OCI-LY7 (cell line): ENCODE results near the gene DMRT3. TPM values are rescaled to one million over a fixed set of nuclear protein-coding genes. Genes with fewer than 3 reads are reported as not detected.
A peak's percentile ranks its signal among the peaks of the same experiment; 100 is the strongest.

ENCODE experiments used
- BruUV-seq: library from RNA; stranded (reverse); fragments of 400-500 nt; replicated peaks from 2 replicates; lab custom pipeline; 2021; lab: Mats Ljungman, UMichigan
- CTCF ChIA-PET: fragments of 300-600 bp; sonication (Branson Sonifier 250); formaldehyde crosslinking; loops from one replicate; lab custom pipeline; 2022; ENCODE audit warnings: antibody characterized with exemption; ENCODE audit not compliant: unreplicated experiment; lab: Charles Lee
- POLR2A ChIA-PET: fragments of 300-600 bp; sonication (Branson Sonifier 250); formaldehyde crosslinking; loops from one replicate; lab custom pipeline; 2022; ENCODE audit warnings: antibody characterized with exemption; lab: Charles Lee
- DNase-seq: peaks from one replicate; pipeline ENCODE4 v3.0.0-alpha.2; 2015; ENCODE audit warnings: low spot score
- H2AFZ ChIP-seq: fragments of 200-600 bp; sonication (generic), shearing (Covaris generic); 2 replicates; pipeline ENCODE4 v1.6.1; 2014; ENCODE audit warnings: mild to moderate bottlenecking, antibody characterized with exemption, low read length, moderate library complexity
- H3K27ac ChIP-seq: fragments of 200-600 bp; sonication (generic); 2 replicates; pipeline ENCODE4 v1.5.1; 2014; ENCODE audit warnings: mixed run types, low read depth, mild to moderate bottlenecking, moderate library complexity, low read length, inconsistent platforms; ENCODE audit not compliant: poor library complexity, severe bottlenecking
- H3K36me3 ChIP-seq: fragments of 200-600 bp; sonication (generic); 2 replicates; pipeline ENCODE4 v1.6.1; 2014; ENCODE audit warnings: mild to moderate bottlenecking, antibody characterized with exemption, low read length, moderate library complexity, mixed read lengths; ENCODE audit not compliant: insufficient read depth
- H3K4me1 ChIP-seq: fragments of 200-600 bp; sonication (generic); 2 replicates; pipeline ENCODE4 v1.5.1; 2014; ENCODE audit warnings: mild to moderate bottlenecking, low read length; ENCODE audit not compliant: insufficient read depth, poor library complexity, severe bottlenecking
- H3K4me2 ChIP-seq: fragments of 200-600 bp; sonication (generic); 2 replicates; pipeline ENCODE4 v1.6.1; 2014; ENCODE audit warnings: mild to moderate bottlenecking, low read length
- H3K4me3 ChIP-seq: fragments of 200-600 bp; sonication (generic); 2 replicates; pipeline ENCODE4 v1.5.1; 2014; ENCODE audit warnings: mild to moderate bottlenecking, low read depth, low read length; ENCODE audit not compliant: poor library complexity, severe bottlenecking
- H3K79me2 ChIP-seq: fragments of 200-600 bp; sonication (generic); 2 replicates; pipeline ENCODE4 v1.6.1; 2016; ENCODE audit warnings: low read depth, mild to moderate bottlenecking, low read length, moderate library complexity, mixed read lengths; ENCODE audit not compliant: insufficient read depth
- H3K9me2 ChIP-seq: fragments of 200-600 bp; sonication (generic); 2 replicates; pipeline ENCODE4 v1.6.1; 2016; ENCODE audit warnings: mild to moderate bottlenecking, low read length, mixed read lengths; ENCODE audit not compliant: insufficient read depth
- H3K9me3 ChIP-seq: fragments of 200-600 bp; sonication (generic); 2 replicates; pipeline ENCODE4 v1.6.1; 2014; ENCODE audit warnings: mild to moderate bottlenecking, mixed run types, low read length, mixed read lengths
- H4K20me1 ChIP-seq: fragments of 200-600 bp; sonication (generic); 2 replicates; pipeline ENCODE4 v1.6.1; 2014; ENCODE audit warnings: mild to moderate bottlenecking, antibody characterized with exemption, low read length, moderate library complexity, mixed read lengths; ENCODE audit not compliant: insufficient read depth
- EZH2phosphoT487 ChIP-seq: fragments of 200-600 bp; sonication (generic); IDR thresholded peaks from 2 replicates; pipeline ENCODE4 v1.6.1; 2018; ENCODE audit warnings: low read depth, borderline replicate concordance, mild to moderate bottlenecking, mixed run types, antibody characterized with exemption, low read length, moderate library complexity, mixed read lengths
- intact Hi-C: fragments of 100-400 bp; cut with micrococcal nuclease; formaldehyde crosslinking; loops from one replicate; pipeline ENCODE4 v1.10.0; 2022; ENCODE audit not compliant: unreplicated experiment
- total RNA-seq, 2 experiments: library from RNA; depleted of rRNA in 1 of 2; stranded (reverse); fragments of >200 nt in 1 of 2; shearing (Covaris generic) in 1 of 2; gene quantifications; 2 replicates each; pipeline ENCODE4 v1.2.3, GENCODE V29; 2014 to 2022
- TF ChIP-seq, protein P1 (sequence below): fragments of 200-600 bp; sonication (generic); conservative IDR thresholded peaks from 2 replicates; pipeline ENCODE4 v1.5.1; 2014; ENCODE audit warnings: mild to moderate bottlenecking, antibody characterized with exemption, low read length, moderate library complexity, mixed read lengths

The DMRT3 gene
- total RNA-seq, 2 experiments from 2014 or later = not detected

- TF ChIP-seq, protein P1, sequence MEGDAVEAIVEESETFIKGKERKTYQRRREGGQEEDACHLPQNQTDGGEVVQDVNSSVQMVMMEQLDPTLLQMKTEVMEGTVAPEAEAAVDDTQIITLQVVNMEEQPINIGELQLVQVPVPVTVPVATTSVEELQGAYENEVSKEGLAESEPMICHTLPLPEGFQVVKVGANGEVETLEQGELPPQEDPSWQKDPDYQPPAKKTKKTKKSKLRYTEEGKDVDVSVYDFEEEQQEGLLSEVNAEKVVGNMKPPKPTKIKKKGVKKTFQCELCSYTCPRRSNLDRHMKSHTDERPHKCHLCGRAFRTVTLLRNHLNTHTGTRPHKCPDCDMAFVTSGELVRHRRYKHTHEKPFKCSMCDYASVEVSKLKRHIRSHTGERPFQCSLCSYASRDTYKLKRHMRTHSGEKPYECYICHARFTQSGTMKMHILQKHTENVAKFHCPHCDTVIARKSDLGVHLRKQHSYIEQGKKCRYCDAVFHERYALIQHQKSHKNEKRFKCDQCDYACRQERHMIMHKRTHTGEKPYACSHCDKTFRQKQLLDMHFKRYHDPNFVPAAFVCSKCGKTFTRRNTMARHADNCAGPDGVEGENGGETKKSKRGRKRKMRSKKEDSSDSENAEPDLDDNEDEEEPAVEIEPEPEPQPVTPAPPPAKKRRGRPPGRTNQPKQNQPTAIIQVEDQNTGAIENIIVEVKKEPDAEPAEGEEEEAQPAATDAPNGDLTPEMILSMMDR = no peak
- TF ChIP-seq EZH2phosphoT487 = no peak
- no peaks in the 10 kb centered on the region for H4K20me1 ChIP-seq
- ChIA-PET CTCF (no interaction called here), POLR2A (interaction anchor here (0.6 kb wide), 1 partner anchor 348 kb away, joined by 3 read pairs; no protein-coding TSS in a partner anchor)
- no peaks in the 10 kb centered on the region for H3K36me3 ChIP-seq
- no peaks in the 10 kb centered on the region for H3K9me2 ChIP-seq
- no TSS peak for BruUV-seq
- no peaks in the 10 kb centered on the region for H3K4me1 ChIP-seq
- no peak overlapping the region for H3K4me3 ChIP-seq
- no peak overlapping the region for H3K4me2 ChIP-seq
- H2AFZ ChIP-seq = no peak overlapping the region
- H3K9me3 ChIP-seq = no peaks in the 10 kb centered on the region
- no peak overlapping the region for H3K27ac ChIP-seq
- DNase-seq = no peak
- intact Hi-C loops = no loop called here
- no peaks in the 10 kb centered on the region for H3K79me2 ChIP-seq
Measured at GRCh38 chr9:1014225-1014624, 37.8 kb downstream of the DMRT3 start.

DNA sequence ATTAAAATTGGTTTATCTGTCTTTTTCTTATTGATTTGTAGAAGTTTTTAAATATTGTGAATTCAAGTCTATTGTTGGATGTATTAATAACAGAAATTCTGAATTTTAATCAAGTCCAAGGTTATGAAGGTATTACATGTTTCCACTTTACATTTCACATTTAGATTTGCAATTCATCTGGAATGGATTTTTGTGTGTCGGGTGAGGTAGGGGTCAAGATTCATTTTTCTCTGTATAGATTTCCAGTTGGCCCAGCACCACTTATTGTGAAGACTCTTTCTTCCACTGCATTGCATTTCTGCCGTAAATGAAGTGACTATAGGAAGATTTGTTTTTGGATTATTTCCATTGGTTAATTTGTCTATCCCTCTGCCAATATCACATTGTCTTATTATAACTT, 38.2 kb downstream of the DMRT3 start:
- intact Hi-C loops = loop anchor here (5.0 kb wide), 1 partner anchor 593 kb away; no protein-coding TSS in a partner anchor
- Histone ChIP-seq H2AFZ (no peak overlapping the region), H4K20me1 (no peaks in the 10 kb centered on the region), H3K4me3 (no peak overlapping the region), H3K9me2 (no peaks in the 10 kb centered on the region), H3K4me2 (no peak overlapping the region), H3K27ac (no peak overlapping the region), H3K9me3 (no peaks in the 10 kb centered on the region), H3K79me2 (no peaks in the 10 kb centered on the region), H3K36me3 (no peaks in the 10 kb centered on the region), H3K4me1 (no peaks in the 10 kb centered on the region)
- CTCF ChIA-PET = no interaction called here
- no TSS peak for BruUV-seq
- TF ChIP-seq EZH2phosphoT487 = no peak
- TF ChIP-seq, protein P1 = no peak
- POLR2A ChIA-PET = no interaction called here
- DNase-seq = no peak

DNA sequence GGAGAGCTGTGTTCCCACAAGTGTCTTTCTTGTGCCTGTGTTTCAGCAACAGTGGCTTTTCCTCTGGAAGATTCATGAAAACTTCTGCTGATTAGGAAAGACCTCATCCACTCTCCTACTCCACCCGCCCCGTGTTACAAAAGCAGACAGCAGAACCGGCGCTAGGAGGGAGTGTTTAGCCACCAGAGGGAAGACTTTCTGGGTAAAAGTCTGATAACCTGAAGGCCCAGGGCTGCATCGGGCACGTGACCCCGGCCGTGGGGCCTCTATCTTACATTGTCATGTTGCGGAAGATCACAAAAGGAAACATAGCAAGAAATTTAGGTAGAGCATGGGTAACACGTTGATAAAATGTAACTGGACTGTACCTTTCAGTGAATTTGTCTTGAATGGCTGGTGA, 41.7 kb downstream of the DMRT3 start:
- Histone ChIP-seq H3K4me2 (no peak overlapping the region), H3K4me3 (no peak overlapping the region), H3K27ac (no peak overlapping the region), H3K9me3 (peaks cover 7% of the 10 kb centered on the region; the same call in 1 of the 2 replicates), H3K9me2 (no peaks in the 10 kb centered on the region), H3K36me3 (no peaks in the 10 kb centered on the region), H3K4me1 (no peaks in the 10 kb centered on the region), H2AFZ (peak overlapping the region; percentile 20; the same call in 1 of the 2 replicates), H3K79me2 (no peaks in the 10 kb centered on the region), H4K20me1 (no peaks in the 10 kb centered on the region)
- ChIA-PET CTCF (no interaction called here), POLR2A (no interaction called here)
- no peak for TF ChIP-seq EZH2phosphoT487
- TF ChIP-seq, protein P1 = peak; percentile 76
- peak; percentile 61 for DNase-seq
- intact Hi-C loops = loop anchor here (5.0 kb wide), 1 partner anchor 589 kb away; no protein-coding TSS in a partner anchor
- no TSS peak for BruUV-seq
